ENCODE measurements around the gene PRKD1. TPM values are rescaled to one million over a fixed set of nuclear protein-coding genes. Genes with fewer than 3 reads are reported as not detected.

Gene PRKD1
- total and polyA plus RNA-seq, 2 of the 13 experiments (the other 11 are each of a cell fraction or from before 2014, with no cell fraction given): 0.22 to 1.3 TPM

- Histone ChIP-seq H3K79me2 (ENCODE audit: insufficient read depth, low read length) (no peaks in the 10 kb centered on the region), H3K36me3 (replicated peaks in 1 of 2; ENCODE audit: control insufficient read depth in 1 of 2, insufficient read depth in 2 of 2, low read length in 2 of 2) (no peaks in the 10 kb centered on the region), H3K9ac (ENCODE audit: insufficient read depth, low read depth, low read length) (no peak overlapping the region), H3K4me2 (ENCODE audit: low read depth, low read length) (no peak overlapping the region), H3K9me3 (ENCODE audit: low read length) (peaks cover 85% of the 10 kb centered on the region), H3K27me3 (ENCODE audit: control insufficient read depth in 1 of 2, insufficient read depth in 2 of 2, low read length in 2 of 2) (no peaks in the 10 kb centered on the region), H3K27ac (ENCODE audit: extremely low read length, insufficient read depth, low read length) (no peak overlapping the region), H2AFZ (ENCODE audit: low read length) (no peak overlapping the region), H4K20me1 (ENCODE audit: insufficient read depth, low read length) (no peaks in the 10 kb centered on the region), H3K4me3 (replicated peaks in 1 of 3; ENCODE audit: insufficient read depth in 1 of 3, low read depth in 2 of 3, low read length in 3 of 3) (no peak overlapping the region), H3K4me1 (ENCODE audit: insufficient read depth, low read length) (no peaks in the 10 kb centered on the region)
- intact Hi-C loops (cut with micrococcal nuclease; ENCODE audit: unreplicated experiment): no loop called here
- 6% methylated on average over 2 of the region's 2 CpGs for whole genome bisulfite sequencing (ENCODE audit: low lambda C conversion rate)
- DNase-seq (ENCODE audit: low spot score): no peak
- BruUV-seq (replicated peaks): no TSS peak
- no peak for ATAC-seq
- in situ Hi-C loops (cut with HindIII; ENCODE audit: extremely low pct_ligation_motif_present, low pct_unique_long_range_greater_than_20kb): no loop called here
- POLR2A ChIA-PET: no interaction called here
- CTCF ChIA-PET (ENCODE audit: low intra/inter-chr PET ratio, low total read pairs): no interaction called here
- no peak for FAIRE-seq
- TF ChIP-seq ZNF441 (CRISPR knock-in tag; IDR thresholded peaks at IDR 0.05; ENCODE audit: borderline replicate concordance) (no peak), GABPB1 (CRISPR knock-in tag; IDR thresholded peaks at IDR 0.05) (no peak)
- TF ChIP-seq, protein P1, sequence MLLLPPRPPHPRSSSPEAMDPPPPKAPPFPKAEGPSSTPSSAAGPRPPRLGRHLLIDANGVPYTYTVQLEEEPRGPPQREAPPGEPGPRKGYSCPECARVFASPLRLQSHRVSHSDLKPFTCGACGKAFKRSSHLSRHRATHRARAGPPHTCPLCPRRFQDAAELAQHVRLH (CRISPR knock-in tag; IDR thresholded peaks at IDR 0.05; ENCODE audit: borderline replicate concordance, low read depth): no peak
Measured at GRCh38 chr14:29637411-29637810, 290.2 kb downstream of the PRKD1 start.

- ATAC-seq: no peak
- no peak for DNase-seq (ENCODE audit: low spot score)
- POLR2A ChIA-PET: no interaction called here
- 3% methylated on average over 3 of the region's 3 CpGs for WGBS (ENCODE audit: low lambda C conversion rate)
- Histone ChIP-seq H3K4me2 (ENCODE audit: low read depth, low read length) (no peak overlapping the region), H3K27me3 (ENCODE audit: control insufficient read depth in 1 of 2, insufficient read depth in 2 of 2, low read length in 2 of 2) (no peaks in the 10 kb centered on the region), H3K36me3 (replicated peaks in 1 of 2; ENCODE audit: control insufficient read depth in 1 of 2, insufficient read depth in 2 of 2, low read length in 2 of 2) (no peaks in the 10 kb centered on the region), H3K4me3 (replicated peaks in 1 of 3; ENCODE audit: insufficient read depth in 1 of 3, low read depth in 2 of 3, low read length in 3 of 3) (no peak overlapping the region), H2AFZ (ENCODE audit: low read length) (no peak overlapping the region), H3K9me3 (ENCODE audit: low read length) (peaks cover 90% of the 10 kb centered on the region), H3K9ac (ENCODE audit: insufficient read depth, low read depth, low read length) (no peak overlapping the region), H3K4me1 (ENCODE audit: insufficient read depth, low read length) (no peaks in the 10 kb centered on the region), H3K27ac (ENCODE audit: extremely low read length, insufficient read depth, low read length) (no peak overlapping the region), H3K79me2 (ENCODE audit: insufficient read depth, low read length) (no peaks in the 10 kb centered on the region), H4K20me1 (ENCODE audit: insufficient read depth, low read length) (no peaks in the 10 kb centered on the region)
- CTCF ChIA-PET (ENCODE audit: low intra/inter-chr PET ratio, low total read pairs): no interaction called here
- in situ Hi-C loops (cut with HindIII; ENCODE audit: extremely low pct_ligation_motif_present, low pct_unique_long_range_greater_than_20kb) (no loop called here), intact Hi-C loops (cut with micrococcal nuclease; ENCODE audit: unreplicated experiment) (no loop called here)
- FAIRE-seq: no peak
- no TSS peak for BruUV-seq (replicated peaks)
- no peak for TF ChIP-seq ZBTB39 (CRISPR knock-in tag; IDR thresholded peaks at IDR 0.05)
- TF ChIP-seq ZNF496 (CRISPR knock-in tag; IDR thresholded peaks at IDR 0.05; ENCODE audit: insufficient replicate concordance): no peak
- no peak for TF ChIP-seq ZNF562 (CRISPR knock-in tag; IDR thresholded peaks at IDR 0.05; ENCODE audit: borderline replicate concordance)
- TF ChIP-seq, protein P2, sequence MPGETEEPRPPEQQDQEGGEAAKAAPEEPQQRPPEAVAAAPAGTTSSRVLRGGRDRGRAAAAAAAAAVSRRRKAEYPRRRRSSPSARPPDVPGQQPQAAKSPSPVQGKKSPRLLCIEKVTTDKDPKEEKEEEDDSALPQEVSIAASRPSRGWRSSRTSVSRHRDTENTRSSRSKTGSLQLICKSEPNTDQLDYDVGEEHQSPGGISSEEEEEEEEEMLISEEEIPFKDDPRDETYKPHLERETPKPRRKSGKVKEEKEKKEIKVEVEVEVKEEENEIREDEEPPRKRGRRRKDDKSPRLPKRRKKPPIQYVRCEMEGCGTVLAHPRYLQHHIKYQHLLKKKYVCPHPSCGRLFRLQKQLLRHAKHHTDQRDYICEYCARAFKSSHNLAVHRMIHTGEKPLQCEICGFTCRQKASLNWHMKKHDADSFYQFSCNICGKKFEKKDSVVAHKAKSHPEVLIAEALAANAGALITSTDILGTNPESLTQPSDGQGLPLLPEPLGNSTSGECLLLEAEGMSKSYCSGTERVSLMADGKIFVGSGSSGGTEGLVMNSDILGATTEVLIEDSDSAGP (CRISPR knock-in tag; IDR thresholded peaks at IDR 0.05; ENCODE audit: borderline replicate concordance): no peak
- TF ChIP-seq ZNF543 (CRISPR knock-in tag; IDR thresholded peaks at IDR 0.05): no peak
- no peak for TF ChIP-seq ARNT2 (CRISPR knock-in tag; IDR thresholded peaks at IDR 0.05; ENCODE audit: low read depth)
- TF ChIP-seq ZNF460 (CRISPR knock-in tag; IDR thresholded peaks at IDR 0.05; ENCODE audit: borderline replicate concordance): no peak
- no peak for TF ChIP-seq ZFP41 (CRISPR knock-in tag; IDR thresholded peaks at IDR 0.05; ENCODE audit: borderline replicate concordance)
- no peak for TF ChIP-seq MEF2D (CRISPR knock-in tag; IDR thresholded peaks at IDR 0.05)
- no peak for TF ChIP-seq ZFP62 (CRISPR knock-in tag; IDR thresholded peaks at IDR 0.05)
- TF ChIP-seq BRCA1 (CRISPR knock-in tag; IDR thresholded peaks at IDR 0.05): no peak
Measured at GRCh38 chr14:29636870-29637269, 290.8 kb downstream of the PRKD1 start.

All from HepG2 (cell line).